HepG2 (cell line): ENCODE measurements around the gene MTHFD1L. TPM values are rescaled to one million over a fixed set of nuclear protein-coding genes. Genes with fewer than 3 reads are reported as not detected.

Experiments
- ELF1 ChIP-seq: sonication (generic); formaldehyde crosslinking; IDR thresholded peaks from 2 replicates; pipeline ENCODE4 v1.4.0; 2020; ENCODE audit warnings: missing genetic modification reagents
- HNF4A ChIP-seq: sonication (generic); formaldehyde crosslinking; IDR thresholded peaks from 2 replicates; pipeline ENCODE4 v1.4.0; 2020; ENCODE audit warnings: missing genetic modification reagents
- HNRNPUL1 ChIP-seq: fragments of 200-400 bp; formaldehyde crosslinking; IDR thresholded peaks from 2 replicates; pipeline ENCODE4 v1.6.1; 2017; ENCODE audit warnings: low read depth, mild to moderate bottlenecking, low read length, moderate library complexity
- MTA1 ChIP-seq: sonication (generic); formaldehyde crosslinking; IDR thresholded peaks from 2 replicates; pipeline ENCODE4 v1.4.0; 2020; ENCODE audit warnings: missing genetic modification reagents, mild to moderate bottlenecking, borderline replicate concordance
- PHB2 ChIP-seq: fragments of 450-650 bp; IDR thresholded peaks from 2 replicates; pipeline ENCODE4 v1.6.1; 2018; ENCODE audit not compliant: partially characterized antibody
- STAG1 ChIP-seq: sonication (generic); formaldehyde crosslinking; IDR thresholded peaks from 2 replicates; pipeline ENCODE4 v1.4.0; 2020; ENCODE audit warnings: missing genetic modification reagents
- ZFP36 ChIP-seq: fragments of 150-350 bp; IDR thresholded peaks from 2 replicates; pipeline ENCODE4 v1.6.1; 2018; ENCODE audit warnings: borderline replicate concordance, low read length, low read depth; ENCODE audit not compliant: partially characterized antibody
- ZNF547 ChIP-seq: sonication (generic); formaldehyde crosslinking; IDR thresholded peaks from 2 replicates; pipeline ENCODE4 v1.5.1; 2020; ENCODE audit warnings: mild to moderate bottlenecking, missing genetic modification reagents
- ZNF674 ChIP-seq: sonication (generic); formaldehyde crosslinking; IDR thresholded peaks from 2 replicates; pipeline ENCODE4 v1.5.0; 2020; ENCODE audit warnings: low read depth, mild to moderate bottlenecking, missing genetic modification reagents
- ZNF761 ChIP-seq: sonication (generic); formaldehyde crosslinking; conservative IDR thresholded peaks from 2 replicates; pipeline ENCODE4 v1.4.0; 2020; ENCODE audit warnings: mild to moderate bottlenecking, missing genetic modification reagents
- ZNF773 ChIP-seq: sonication (generic); formaldehyde crosslinking; IDR thresholded peaks from 2 replicates; pipeline ENCODE4 v1.4.0; 2020; ENCODE audit warnings: missing genetic modification reagents, borderline replicate concordance
- ZSCAN9 ChIP-seq: IDR thresholded peaks from 2 replicates; pipeline ENCODE4 v1.6.1; 2016; ENCODE audit warnings: borderline replicate concordance
- polyA plus RNA-seq, 8 experiments: library from polyadenylated mRNA; depleted of rRNA in 3 of 8; stranded (reverse) in 7 of 8; unstranded in 1 of 8; fragments of >200 nt; fragmentation: Illumina TruSeq in 4 of 8; extraction: Trizol in 4 of 8; gene quantifications; 2 replicates each; pipeline versions ENCODE4 v1.2.1 to v1.2.3, GENCODE V29; 2011 to 2016; ENCODE audit warnings: low read depth in 4 of 8, missing spikeins in 1 of 8, mixed read lengths in 1 of 8; ENCODE audit not compliant: insufficient read depth in 1 of 8
- total RNA-seq, 5 experiments: library from RNA; depleted of rRNA; stranded (reverse); fragments of >200 nt; fragmentation: Illumina TruSeq; extraction: Trizol; gene quantifications; 2 replicates each; pipeline ENCODE4 v1.2.3, GENCODE V29; 2016; ENCODE audit warnings: low read depth in 1 of 5
- TF ChIP-seq, protein P1 (sequence below): sonication (generic); formaldehyde crosslinking; IDR thresholded peaks from 2 replicates; pipeline ENCODE4 v1.5.0; 2020; ENCODE audit warnings: mild to moderate bottlenecking, missing genetic modification reagents
- TF ChIP-seq, protein P2 (sequence below): sonication (generic); formaldehyde crosslinking; IDR thresholded peaks from 2 replicates; pipeline ENCODE4 v1.4.0; 2020; ENCODE audit warnings: mild to moderate bottlenecking, missing genetic modification reagents
- TF ChIP-seq, protein P3 (sequence below): sonication (generic); formaldehyde crosslinking; conservative IDR thresholded peaks from 2 replicates; pipeline ENCODE4 v1.4.0; 2020; ENCODE audit warnings: mild to moderate bottlenecking, missing genetic modification reagents, moderate library complexity
- TF ChIP-seq, protein P4 (sequence below): sonication (generic); formaldehyde crosslinking; IDR thresholded peaks from 2 replicates; pipeline ENCODE4 v1.9.0; 2021; ENCODE audit warnings: missing genetic modification reagents, borderline replicate concordance
- TF ChIP-seq, protein P5 (sequence below): IDR thresholded peaks from 2 replicates; pipeline ENCODE4 v1.6.1; 2016; ENCODE audit warnings: low read depth
- TF ChIP-seq, protein P6 (sequence below): sonication (generic); formaldehyde crosslinking; IDR thresholded peaks from 2 replicates; pipeline ENCODE4 v1.4.0; 2020; ENCODE audit warnings: low read depth, mild to moderate bottlenecking, missing genetic modification reagents

Gene MTHFD1L
- total and polyA plus RNA-seq, 2 of the 13 experiments (the other 11 are each of a cell fraction or from before 2014, with no cell fraction given), result 24.0 to 39.6 TPM

DNA sequence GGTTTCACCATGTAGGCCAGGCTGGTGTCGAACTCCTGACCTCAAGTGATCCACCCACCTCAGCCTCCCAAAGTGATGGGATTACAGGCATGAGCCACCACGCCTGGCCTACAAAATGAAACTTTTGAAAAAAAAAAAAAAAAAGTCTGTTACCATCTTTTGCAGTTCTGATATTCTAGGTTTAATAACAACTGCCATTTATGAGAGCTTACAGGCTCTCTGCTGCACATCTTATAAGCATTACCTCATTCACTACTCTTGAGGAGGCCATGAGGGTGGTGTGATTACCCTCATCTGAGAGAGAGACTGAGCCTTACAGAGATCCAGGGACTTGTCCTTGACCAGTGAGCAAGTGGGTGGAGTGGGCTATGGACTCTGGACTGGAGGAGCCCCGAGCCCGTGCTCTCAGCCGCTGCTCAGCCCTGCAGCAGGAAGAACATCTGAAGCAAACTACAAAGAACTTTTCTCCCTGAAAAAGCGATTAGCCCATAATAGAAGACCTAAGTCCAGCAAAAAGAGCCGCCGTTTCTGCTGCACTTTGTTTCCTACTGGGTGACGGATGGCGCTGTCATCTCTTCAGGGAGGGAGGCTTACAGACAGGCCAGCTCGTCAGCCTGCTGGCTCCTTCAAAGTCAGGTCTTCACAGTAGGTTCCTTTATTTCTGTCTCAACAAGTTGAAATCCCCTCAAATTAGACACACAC is 254.5 kb downstream of the MTHFD1L start (continued):
- TF ChIP-seq ZNF761 (0 out of 2 replicates have a peak, but pooled peaks have one; percentile 67), ELF1 (CRISPR knock-in tag) (peak; percentile 32; the same call in 1 of the 2 replicates), HNRNPUL1 (no peak), ZNF674 (no peak), HNF4A (CRISPR knock-in tag) (peak; percentile 100), STAG1 (CRISPR knock-in tag) (peak; percentile 45), ZFP36 (no peak), MTA1 (peak; percentile 100), PHB2 (no peak), ZNF773 (no peak), ZNF547 (no peak), ZSCAN9 (CRISPR knock-in tag) (peak; percentile 64; the same call in 1 of the 2 replicates)
- TF ChIP-seq, protein P1, sequence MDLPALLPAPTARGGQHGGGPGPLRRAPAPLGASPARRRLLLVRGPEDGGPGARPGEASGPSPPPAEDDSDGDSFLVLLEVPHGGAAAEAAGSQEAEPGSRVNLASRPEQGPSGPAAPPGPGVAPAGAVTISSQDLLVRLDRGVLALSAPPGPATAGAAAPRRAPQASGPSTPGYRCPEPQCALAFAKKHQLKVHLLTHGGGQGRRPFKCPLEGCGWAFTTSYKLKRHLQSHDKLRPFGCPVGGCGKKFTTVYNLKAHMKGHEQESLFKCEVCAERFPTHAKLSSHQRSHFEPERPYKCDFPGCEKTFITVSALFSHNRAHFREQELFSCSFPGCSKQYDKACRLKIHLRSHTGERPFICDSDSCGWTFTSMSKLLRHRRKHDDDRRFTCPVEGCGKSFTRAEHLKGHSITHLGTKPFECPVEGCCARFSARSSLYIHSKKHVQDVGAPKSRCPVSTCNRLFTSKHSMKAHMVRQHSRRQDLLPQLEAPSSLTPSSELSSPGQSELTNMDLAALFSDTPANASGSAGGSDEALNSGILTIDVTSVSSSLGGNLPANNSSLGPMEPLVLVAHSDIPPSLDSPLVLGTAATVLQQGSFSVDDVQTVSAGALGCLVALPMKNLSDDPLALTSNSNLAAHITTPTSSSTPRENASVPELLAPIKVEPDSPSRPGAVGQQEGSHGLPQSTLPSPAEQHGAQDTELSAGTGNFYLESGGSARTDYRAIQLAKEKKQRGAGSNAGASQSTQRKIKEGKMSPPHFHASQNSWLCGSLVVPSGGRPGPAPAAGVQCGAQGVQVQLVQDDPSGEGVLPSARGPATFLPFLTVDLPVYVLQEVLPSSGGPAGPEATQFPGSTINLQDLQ (CRISPR knock-in tag), result no peak
- TF ChIP-seq, protein P2, sequence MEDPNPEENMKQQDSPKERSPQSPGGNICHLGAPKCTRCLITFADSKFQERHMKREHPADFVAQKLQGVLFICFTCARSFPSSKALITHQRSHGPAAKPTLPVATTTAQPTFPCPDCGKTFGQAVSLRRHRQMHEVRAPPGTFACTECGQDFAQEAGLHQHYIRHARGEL (CRISPR knock-in tag), result no peak
- TF ChIP-seq, protein P3, sequence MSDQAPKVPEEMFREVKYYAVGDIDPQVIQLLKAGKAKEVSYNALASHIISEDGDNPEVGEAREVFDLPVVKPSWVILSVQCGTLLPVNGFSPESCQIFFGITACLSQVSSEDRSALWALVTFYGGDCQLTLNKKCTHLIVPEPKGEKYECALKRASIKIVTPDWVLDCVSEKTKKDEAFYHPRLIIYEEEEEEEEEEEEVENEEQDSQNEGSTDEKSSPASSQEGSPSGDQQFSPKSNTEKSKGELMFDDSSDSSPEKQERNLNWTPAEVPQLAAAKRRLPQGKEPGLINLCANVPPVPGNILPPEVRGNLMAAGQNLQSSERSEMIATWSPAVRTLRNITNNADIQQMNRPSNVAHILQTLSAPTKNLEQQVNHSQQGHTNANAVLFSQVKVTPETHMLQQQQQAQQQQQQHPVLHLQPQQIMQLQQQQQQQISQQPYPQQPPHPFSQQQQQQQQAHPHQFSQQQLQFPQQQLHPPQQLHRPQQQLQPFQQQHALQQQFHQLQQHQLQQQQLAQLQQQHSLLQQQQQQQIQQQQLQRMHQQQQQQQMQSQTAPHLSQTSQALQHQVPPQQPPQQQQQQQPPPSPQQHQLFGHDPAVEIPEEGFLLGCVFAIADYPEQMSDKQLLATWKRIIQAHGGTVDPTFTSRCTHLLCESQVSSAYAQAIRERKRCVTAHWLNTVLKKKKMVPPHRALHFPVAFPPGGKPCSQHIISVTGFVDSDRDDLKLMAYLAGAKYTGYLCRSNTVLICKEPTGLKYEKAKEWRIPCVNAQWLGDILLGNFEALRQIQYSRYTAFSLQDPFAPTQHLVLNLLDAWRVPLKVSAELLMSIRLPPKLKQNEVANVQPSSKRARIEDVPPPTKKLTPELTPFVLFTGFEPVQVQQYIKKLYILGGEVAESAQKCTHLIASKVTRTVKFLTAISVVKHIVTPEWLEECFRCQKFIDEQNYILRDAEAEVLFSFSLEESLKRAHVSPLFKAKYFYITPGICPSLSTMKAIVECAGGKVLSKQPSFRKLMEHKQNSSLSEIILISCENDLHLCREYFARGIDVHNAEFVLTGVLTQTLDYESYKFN, result peak; percentile 97
- TF ChIP-seq, protein P4, sequence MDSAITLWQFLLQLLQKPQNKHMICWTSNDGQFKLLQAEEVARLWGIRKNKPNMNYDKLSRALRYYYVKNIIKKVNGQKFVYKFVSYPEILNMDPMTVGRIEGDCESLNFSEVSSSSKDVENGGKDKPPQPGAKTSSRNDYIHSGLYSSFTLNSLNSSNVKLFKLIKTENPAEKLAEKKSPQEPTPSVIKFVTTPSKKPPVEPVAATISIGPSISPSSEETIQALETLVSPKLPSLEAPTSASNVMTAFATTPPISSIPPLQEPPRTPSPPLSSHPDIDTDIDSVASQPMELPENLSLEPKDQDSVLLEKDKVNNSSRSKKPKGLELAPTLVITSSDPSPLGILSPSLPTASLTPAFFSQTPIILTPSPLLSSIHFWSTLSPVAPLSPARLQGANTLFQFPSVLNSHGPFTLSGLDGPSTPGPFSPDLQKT (CRISPR knock-in tag), result no peak
- TF ChIP-seq, protein P5, sequence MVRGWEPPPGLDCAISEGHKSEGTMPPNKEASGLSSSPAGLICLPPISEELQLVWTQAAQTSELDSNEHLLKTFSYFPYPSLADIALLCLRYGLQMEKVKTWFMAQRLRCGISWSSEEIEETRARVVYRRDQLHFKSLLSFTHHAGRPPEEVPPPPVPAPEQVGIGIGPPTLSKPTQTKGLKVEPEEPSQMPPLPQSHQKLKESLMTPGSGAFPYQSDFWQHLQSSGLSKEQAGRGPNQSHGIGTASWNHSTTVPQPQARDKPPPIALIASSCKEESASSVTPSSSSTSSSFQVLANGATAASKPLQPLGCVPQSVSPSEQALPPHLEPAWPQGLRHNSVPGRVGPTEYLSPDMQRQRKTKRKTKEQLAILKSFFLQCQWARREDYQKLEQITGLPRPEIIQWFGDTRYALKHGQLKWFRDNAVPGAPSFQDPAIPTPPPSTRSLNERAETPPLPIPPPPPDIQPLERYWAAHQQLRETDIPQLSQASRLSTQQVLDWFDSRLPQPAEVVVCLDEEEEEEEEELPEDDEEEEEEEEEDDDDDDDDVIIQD (CRISPR knock-in tag), result peak; percentile 74
- TF ChIP-seq, protein P6, sequence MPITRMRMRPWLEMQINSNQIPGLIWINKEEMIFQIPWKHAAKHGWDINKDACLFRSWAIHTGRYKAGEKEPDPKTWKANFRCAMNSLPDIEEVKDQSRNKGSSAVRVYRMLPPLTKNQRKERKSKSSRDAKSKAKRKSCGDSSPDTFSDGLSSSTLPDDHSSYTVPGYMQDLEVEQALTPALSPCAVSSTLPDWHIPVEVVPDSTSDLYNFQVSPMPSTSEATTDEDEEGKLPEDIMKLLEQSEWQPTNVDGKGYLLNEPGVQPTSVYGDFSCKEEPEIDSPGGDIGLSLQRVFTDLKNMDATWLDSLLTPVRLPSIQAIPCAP (CRISPR knock-in tag), result peak; percentile 45; the same call in 1 of the 2 replicates
